GM18520 (cell line): ENCODE results near the gene PRR5.

Experiments
- ATAC-seq: cut with Tn5 transposase; IDR thresholded peaks from one replicate; pipeline ENCODE4 v1.9.1; 2021; ENCODE audit not compliant: unreplicated experiment

Gene PRR5

GRCh38 chr22:44711690-44712555 lies 9.9 kb downstream of the PRR5 start:
- no peak for ATAC-seq

GRCh38 chr22:44712962-44713361 lies 11.0 kb downstream of the PRR5 start:
- no peak for ATAC-seq

- no peak for ATAC-seq
These were observed 12.8 kb downstream of the PRR5 start for GRCh38 chr22:44714703-44715350.

- ATAC-seq, result peak; percentile 74
These were observed 16.4 kb downstream of the PRR5 start for GRCh38 chr22:44718418-44718817.

GRCh38 chr22:44719586-44720368 lies 17.8 kb downstream of the PRR5 start:
- ATAC-seq, result no peak

GRCh38 chr22:44721213-44721612 lies 19.2 kb downstream of the PRR5 start:
- no peak for ATAC-seq

- ATAC-seq, result no peak
These were observed 20.6 kb downstream of the PRR5 start for GRCh38 chr22:44722611-44723010.

- ATAC-seq, result no peak
These were observed 21.8 kb downstream of the PRR5 start for GRCh38 chr22:44723801-44724200.

- no peak for ATAC-seq
These were observed 22.4 kb downstream of the PRR5 start for GRCh38 chr22:44724416-44724815.

GRCh38 chr22:44724859-44725258 lies 22.9 kb downstream of the PRR5 start:
- ATAC-seq, result no peak

GRCh38 chr22:44726439-44726838 lies 24.4 kb downstream of the PRR5 start:
- no peak for ATAC-seq

- ATAC-seq, result no peak
These were observed 25.1 kb downstream of the PRR5 start for GRCh38 chr22:44727148-44727547.

- no peak for ATAC-seq
These were observed 25.7 kb downstream of the PRR5 start for GRCh38 chr22:44727709-44728108.

- no peak for ATAC-seq
These were observed 26.8 kb downstream of the PRR5 start for GRCh38 chr22:44728761-44729324.

- ATAC-seq, result no peak
These were observed 27.5 kb downstream of the PRR5 start for GRCh38 chr22:44729391-44730021.

GRCh38 chr22:44730022-44730393 lies 28.0 kb downstream of the PRR5 start:
- no peak for ATAC-seq

- no peak for ATAC-seq
These were observed 28.7 kb downstream of the PRR5 start for GRCh38 chr22:44730490-44731356.

- ATAC-seq, result no peak
These were observed 29.5 kb downstream of the PRR5 start for GRCh38 chr22:44731357-44731970.

GRCh38 chr22:44732017-44732561 lies 30.1 kb downstream of the PRR5 start:
- no peak for ATAC-seq
